ENCODE data around the gene RBM33.
A peak's percentile ranks its signal among the peaks of the same experiment; 100 is the strongest.

Gene RBM33

DNA sequence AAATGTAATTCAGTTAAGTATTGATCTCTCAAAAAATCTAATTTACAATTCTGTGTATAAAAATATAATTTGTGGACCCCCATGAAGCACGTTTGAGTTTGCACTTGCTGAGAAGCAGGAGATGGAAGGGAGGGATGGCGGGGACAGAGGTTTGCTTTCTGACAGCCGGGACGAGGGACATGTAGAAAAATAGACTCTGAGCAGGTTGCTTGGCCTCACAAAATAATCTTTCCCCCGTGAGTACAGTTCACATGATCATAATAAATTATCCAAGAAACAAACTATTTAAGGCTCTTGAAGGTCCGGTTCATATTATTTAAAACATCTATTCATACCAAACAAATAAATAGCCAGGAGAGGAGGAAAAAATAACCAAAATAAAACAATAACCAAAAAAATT is 157.8 kb downstream of the RBM33 start:
- DNase-seq, result no peak

GRCh38 chr7:155802906-155803417 is 158.5 kb downstream of the RBM33 start:
- DNase-seq, result no peak

DNA sequence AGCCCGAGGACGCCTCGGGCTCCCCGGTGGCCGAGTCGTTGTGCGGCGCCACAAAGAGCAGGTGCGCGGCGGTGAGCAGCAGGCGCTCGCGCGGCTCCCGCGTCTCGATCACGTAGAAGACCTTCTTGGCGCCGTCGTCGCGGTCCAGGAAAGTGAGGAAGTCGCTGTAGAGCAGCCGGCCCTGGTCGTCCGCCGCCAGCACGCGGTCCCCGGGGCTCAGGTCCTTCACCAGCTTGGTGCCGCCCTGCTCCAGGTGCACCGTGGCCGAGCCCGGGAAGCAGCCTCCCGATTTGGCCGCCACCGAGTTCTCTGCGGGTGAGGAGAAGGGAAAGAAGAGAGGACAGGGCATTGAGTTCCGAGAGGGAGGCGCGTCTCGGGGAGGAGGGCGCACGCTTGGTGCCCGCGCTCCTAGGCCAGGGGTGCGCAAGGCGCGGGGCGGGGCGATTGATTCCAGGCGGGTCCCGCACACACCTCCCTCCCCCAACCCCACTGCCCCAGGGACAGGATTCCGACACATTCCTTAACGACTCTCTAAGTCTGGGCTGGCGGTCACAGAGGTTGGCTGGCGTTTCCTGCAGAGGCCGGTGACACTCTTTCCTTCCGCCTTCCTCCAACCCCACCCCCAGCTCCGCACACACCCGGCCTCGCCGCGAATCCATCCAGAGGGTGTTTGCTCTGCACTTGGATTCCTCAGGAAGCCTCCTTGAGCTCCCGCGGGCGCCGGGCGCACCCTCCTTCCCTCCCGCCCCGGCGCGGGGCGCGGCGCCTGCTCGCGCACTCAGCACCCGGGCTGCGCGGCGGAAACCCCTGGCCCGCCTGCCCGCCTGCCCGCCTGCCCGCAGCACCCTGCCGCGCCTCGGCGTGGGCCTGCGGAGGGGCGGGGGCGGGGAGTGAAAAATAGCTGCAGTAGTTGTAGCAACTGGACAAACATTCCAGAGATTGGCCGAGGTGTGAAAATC is 159.2 kb downstream of the RBM33 start:
- no peak for DNase-seq

DNA sequence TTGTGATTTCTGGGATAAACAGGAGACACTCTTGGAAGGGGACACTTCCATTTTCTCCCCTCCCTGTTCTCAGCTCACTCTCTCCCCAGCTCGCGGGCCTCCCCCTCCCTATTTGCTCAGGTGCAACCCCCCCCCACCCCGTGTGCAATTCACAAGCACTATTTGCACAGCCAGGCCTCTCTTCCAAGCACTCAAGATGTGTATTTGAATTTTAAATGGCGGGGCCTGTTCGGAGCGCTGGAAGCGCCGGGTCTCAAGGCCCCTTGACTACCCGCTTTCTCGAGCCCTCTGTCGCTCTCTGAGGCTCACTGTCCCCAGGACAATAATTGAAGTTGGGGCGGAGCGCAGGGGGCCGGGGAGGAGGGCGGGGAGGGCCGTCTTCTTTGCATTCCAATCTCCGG is 160.0 kb downstream of the RBM33 start:
- DNase-seq, result no peak

GRCh38 chr7:155804897-155805825 is 160.7 kb downstream of the RBM33 start:
- peak; percentile 34 for DNase-seq

DNA sequence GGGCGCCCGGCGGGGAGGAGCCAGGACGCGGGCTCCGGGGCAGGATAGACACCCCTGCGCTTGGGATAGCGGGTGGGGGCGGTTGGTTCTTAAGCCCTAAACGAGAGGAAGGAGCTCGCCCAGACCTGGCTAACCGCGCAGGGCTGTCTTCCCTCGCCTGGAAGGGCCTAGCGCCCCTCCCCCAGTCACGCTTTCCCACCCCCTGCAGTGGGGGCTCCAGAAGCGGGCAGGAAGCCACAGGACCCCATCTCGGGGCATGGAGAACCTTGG is 161.3 kb downstream of the RBM33 start:
- DNase-seq, result no peak

GRCh38 chr7:155806096-155806871 is 161.8 kb downstream of the RBM33 start:
- DNase-seq, result no peak

GRCh38 chr7:155807065-155807671 is 162.7 kb downstream of the RBM33 start:
- DNase-seq, result no peak

- DNase-seq, result no peak
Measured at GRCh38 chr7:155807789-155808548, 163.5 kb downstream of the RBM33 start.

DNA sequence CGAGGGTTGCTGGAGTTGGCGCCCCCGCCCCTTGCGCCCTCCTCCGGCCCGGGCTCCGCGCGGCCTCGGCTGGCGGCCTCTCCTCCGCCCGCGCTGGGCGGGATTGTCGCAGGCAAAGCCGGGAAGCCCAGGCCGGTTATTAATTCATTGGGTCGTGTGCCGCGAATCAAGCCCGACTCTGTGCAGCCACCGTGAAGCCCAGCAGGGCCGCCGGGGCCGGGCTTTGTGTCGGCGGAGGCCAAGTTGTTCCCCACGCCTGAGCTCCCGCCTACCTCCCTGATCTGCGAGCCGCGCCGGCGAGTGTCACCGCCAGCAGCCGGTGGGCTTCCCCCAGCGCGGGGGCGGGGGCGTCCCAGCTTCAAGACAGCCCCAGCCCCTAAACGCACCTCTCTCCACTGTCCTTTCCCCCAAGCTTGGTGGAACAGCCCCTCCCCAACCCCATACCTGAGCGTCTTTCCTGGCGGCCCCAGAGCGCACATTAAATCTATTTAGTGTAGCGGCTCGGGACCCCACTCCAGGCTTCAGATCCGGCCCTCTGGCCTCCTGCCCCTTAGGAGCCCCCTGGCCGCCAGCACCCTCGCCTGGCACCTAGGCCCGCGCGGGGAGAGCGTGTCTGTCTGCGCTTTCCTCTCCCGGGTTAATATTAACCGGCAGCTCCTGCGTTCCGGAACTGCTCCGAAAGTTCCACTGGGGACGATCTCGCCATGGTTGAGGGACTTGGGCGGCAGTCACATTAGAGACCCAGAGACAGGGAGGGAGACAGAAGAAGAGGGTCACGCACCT is 164.3 kb downstream of the RBM33 start:
- DNase-seq, result no peak

- no peak for DNase-seq
Measured at GRCh38 chr7:155809332-155809946, 165.0 kb downstream of the RBM33 start.

GRCh38 chr7:155809947-155810769 is 165.7 kb downstream of the RBM33 start:
- DNase-seq, result no peak

DNA sequence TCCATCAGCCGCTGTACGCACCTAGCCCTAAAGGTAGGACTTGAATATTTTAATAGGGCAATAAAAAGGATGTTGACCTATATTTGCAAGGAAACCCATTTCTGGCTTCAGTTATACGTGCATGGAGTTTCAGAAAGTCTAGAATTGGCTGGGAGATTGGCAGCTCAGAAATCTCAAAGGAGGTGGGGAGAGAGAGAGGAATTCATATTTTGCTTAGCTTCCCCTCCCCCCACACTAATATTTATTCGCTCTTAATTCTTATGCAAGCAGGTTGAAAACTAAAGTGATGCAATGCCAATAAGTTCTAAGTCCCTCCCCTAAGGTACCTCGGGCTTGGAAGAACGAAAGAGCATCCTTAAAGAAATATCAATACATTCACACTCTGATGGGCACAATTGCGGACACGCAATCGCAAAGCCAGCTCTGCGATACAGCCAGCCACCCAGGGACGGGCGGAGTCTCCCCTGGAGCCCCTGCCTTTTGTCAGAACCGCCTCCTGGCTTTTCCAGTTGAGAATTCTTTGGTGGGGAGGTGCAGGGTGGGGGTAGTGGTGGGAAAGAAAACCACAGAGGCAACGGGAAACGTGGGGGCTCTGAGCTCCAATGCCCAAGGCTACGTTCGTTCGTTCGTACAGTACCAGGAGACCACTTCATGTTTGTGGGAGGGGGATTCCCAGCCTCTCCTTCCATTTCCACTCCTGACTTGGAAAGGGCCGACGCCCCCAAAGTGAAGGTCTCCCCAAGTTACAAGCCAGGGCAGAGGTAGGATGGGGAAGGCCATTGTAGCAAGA is 166.5 kb downstream of the RBM33 start:
- no peak for DNase-seq

GRCh38 chr7:155811560-155811894 is 167.1 kb downstream of the RBM33 start:
- DNase-seq, result no peak

DNA sequence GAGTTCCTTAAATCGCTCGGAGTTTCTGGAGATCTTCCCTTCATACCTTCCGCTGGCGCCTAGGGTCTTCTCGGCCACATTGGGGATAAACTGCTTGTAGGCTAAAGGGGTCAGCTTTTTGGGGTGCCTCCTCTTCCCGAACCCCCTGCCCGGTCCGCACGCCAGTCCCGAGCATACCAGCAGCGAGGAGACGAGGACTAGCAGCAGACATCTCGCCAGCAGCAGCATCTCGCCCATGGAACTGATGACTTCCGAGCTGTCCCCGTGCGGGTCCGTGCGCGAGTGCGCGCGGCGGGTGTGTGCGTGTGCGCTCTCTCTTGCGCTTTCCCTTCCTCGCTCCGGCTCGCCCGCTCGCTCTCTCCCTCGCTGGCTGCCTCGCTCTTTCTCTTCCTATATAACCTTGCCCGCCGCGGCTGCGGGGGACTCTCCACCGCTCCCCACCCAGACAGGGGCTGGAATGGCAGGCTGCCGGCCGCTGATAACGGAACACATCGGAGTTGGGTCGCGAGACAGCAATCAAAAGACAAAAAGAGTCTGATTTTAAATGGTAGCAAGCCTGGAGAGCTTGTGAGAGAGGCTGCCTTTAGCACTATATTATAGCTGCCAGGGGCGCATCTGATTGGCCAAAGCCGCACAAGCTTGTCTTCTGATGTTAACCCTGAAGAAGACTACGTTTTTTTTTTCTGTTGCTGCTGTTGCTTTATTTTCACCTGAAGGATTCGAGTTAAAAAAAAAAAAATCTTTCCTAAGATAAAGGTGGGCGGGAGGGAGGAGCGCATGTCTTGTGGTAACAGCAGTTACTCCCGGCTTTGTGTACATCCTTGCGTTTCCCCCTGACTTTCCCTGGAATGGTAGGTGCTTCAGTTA is 167.7 kb downstream of the RBM33 start, which contains the start of gene SHH:
Gene SHH (minus strand): TSS at position 569 of the 867 bp plus-strand sequence. CDS start 341 bp downstream, at position 228.
- DNase-seq, result no peak

DNA sequence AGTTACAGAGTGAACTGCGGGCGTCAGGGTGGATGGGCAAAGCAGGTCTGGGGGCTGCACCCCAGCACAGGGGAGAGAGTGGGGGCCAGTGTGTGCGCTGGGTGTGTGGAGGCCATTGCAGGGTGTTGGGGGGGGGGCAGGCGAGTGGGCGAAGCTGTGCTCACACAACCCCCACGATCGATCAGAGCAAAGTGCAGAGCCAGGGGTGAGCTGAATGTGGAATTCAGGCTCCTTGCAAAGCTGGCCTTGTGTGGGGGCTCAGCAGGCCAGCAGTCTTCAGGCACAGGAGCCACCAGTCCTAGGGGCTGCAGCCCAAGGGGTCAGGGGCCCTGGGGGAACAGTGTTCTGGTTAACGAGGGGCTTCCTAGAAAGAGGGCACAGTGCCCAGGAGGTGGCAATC is 168.7 kb downstream of the RBM33 start:
- no peak for DNase-seq

DNA sequence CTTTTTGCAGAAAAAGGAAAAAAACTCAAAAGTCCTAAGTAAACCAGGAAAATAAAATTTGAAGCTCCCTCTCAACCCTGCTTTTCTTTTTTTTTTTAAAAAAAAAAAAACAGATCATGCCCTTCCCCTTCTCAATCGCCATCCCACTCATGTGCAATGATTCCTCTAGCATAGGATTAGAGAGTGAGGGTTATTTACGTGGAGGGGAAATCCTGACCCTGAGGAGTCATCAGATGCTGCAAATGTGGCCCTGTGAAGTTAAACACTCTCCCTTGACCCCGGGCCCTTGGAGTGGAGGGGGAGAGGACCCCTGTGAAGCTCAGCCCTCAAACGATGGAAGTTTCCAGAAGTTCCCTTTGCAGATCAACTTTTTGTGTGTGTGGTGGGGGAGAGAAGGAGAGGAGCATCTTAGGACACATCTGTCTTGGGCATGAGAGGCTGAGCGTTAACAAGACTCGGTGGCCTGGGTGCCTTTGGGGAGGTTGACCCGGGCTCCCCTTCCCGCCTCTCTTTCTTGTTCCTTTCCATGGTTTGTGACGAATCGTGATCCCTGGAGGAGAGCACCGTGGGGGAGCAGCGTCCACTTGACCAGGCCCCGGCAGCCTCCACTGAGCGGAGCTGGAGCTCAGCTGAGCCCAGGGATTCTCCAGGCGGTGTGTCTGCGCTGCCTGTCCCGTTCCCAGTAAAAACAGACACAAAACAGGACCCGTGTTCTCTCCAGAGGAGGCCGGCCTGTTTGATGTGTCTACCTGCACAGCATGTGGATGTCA is 169.3 kb downstream of the RBM33 start:
- DNase-seq, result no peak

Data from HCEC 1CT (cell line).